ENCODE results near the gene TESK2.

GRCh38 chr1:45503462-45504360 is 12.7 kb upstream of the TESK2 start:
- TF ChIP-seq CTCF (IDR thresholded peaks at IDR 0.05): no peak
- no peak for TF ChIP-seq POLR2AphosphoS5 (IDR thresholded peaks at IDR 0.05; ENCODE audit: low read depth, low read length)
- TF ChIP-seq, protein P1, sequence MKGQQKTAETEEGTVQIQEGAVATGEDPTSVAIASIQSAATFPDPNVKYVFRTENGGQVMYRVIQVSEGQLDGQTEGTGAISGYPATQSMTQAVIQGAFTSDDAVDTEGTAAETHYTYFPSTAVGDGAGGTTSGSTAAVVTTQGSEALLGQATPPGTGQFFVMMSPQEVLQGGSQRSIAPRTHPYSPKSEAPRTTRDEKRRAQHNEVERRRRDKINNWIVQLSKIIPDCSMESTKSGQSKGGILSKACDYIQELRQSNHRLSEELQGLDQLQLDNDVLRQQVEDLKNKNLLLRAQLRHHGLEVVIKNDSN (IDR thresholded peaks at IDR 0.05; ENCODE audit: borderline replicate concordance, low read depth): no peak
- no peak for TF ChIP-seq TAF1 (IDR thresholded peaks at IDR 0.05; ENCODE audit: borderline replicate concordance, low read depth, low read length)
- no peak for TF ChIP-seq SMC3 (IDR thresholded peaks at IDR 0.05; ENCODE audit: low read depth, low read length)
- TF ChIP-seq MAX (IDR thresholded peaks at IDR 0.05; ENCODE audit: low read depth): no peak
- TF ChIP-seq TEAD4 (IDR thresholded peaks at IDR 0.05; ENCODE audit: borderline replicate concordance, insufficient read depth): no peak
- no peak for TF ChIP-seq ZBTB33 (IDR thresholded peaks at IDR 0.05; ENCODE audit: borderline replicate concordance, low read depth)
- TF ChIP-seq, protein P2, sequence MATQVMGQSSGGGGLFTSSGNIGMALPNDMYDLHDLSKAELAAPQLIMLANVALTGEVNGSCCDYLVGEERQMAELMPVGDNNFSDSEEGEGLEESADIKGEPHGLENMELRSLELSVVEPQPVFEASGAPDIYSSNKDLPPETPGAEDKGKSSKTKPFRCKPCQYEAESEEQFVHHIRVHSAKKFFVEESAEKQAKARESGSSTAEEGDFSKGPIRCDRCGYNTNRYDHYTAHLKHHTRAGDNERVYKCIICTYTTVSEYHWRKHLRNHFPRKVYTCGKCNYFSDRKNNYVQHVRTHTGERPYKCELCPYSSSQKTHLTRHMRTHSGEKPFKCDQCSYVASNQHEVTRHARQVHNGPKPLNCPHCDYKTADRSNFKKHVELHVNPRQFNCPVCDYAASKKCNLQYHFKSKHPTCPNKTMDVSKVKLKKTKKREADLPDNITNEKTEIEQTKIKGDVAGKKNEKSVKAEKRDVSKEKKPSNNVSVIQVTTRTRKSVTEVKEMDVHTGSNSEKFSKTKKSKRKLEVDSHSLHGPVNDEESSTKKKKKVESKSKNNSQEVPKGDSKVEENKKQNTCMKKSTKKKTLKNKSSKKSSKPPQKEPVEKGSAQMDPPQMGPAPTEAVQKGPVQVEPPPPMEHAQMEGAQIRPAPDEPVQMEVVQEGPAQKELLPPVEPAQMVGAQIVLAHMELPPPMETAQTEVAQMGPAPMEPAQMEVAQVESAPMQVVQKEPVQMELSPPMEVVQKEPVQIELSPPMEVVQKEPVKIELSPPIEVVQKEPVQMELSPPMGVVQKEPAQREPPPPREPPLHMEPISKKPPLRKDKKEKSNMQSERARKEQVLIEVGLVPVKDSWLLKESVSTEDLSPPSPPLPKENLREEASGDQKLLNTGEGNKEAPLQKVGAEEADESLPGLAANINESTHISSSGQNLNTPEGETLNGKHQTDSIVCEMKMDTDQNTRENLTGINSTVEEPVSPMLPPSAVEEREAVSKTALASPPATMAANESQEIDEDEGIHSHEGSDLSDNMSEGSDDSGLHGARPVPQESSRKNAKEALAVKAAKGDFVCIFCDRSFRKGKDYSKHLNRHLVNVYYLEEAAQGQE (IDR thresholded peaks at IDR 0.05; ENCODE audit: low read depth, low read length): no peak
- no peak for TF ChIP-seq YY1 (IDR thresholded peaks at IDR 0.05; ENCODE audit: low read depth)
- TF ChIP-seq RCOR1 (IDR thresholded peaks at IDR 0.05; ENCODE audit: low read length): no peak
- no peak for TF ChIP-seq EZH2phosphoT487 (IDR thresholded peaks at IDR 0.05; ENCODE audit: borderline replicate concordance, low read depth)
